GM12878 (cell line): ENCODE results near the gene GINM1. TPM values are rescaled to one million over a fixed set of nuclear protein-coding genes. Genes with fewer than 3 reads are reported as not detected.

ENCODE experiments used
- CBFB ChIP-seq: IDR thresholded peaks from 2 replicates; pipeline ENCODE4 v1.6.1; 2016; ENCODE audit warnings: antibody characterized with exemption, low read depth
- CHD2 ChIP-seq: IDR thresholded peaks from 2 replicates; pipeline ENCODE4 v1.6.1; 2011; ENCODE audit warnings: low read depth, low read length, improper control_type of control experiment, borderline replicate concordance
- KLF5 ChIP-seq: fragments of 450-650 bp; IDR thresholded peaks from 2 replicates; pipeline ENCODE4 v1.6.1; 2014; ENCODE audit warnings: mild to moderate bottlenecking; ENCODE audit not compliant: partially characterized antibody
- NRF1 ChIP-seq: conservative IDR thresholded peaks from 2 replicates; pipeline ENCODE4 v1.6.1; 2011; ENCODE audit warnings: mild to moderate bottlenecking, low read depth, low read length, improper control_type of control experiment
- RELB ChIP-seq: fragments of 450-650 bp; IDR thresholded peaks from 2 replicates; pipeline ENCODE4 v1.6.1; 2017; ENCODE audit warnings: low read depth, mild to moderate bottlenecking, moderate library complexity
- polyA plus RNA-seq, 11 experiments: library from polyadenylated mRNA; depleted of rRNA in 4 of 11; unstranded in 6 of 11; stranded (reverse) in 5 of 11; fragments of >200 nt; fragmentation: Nextera tagmentation in 4 of 11; fragmentation: Illumina TruSeq in 1 of 11; extraction: Ambion mirVana in 4 of 11; extraction: Trizol in 1 of 11; gene quantifications; 1 replicate in 1 of 11; 2 replicates in 10 of 11; pipeline versions ENCODE4 v1.2.1 to v1.2.3, GENCODE V29; 2011 to 2016; ENCODE audit warnings: inconsistent platforms in 2 of 11, missing spikeins in 2 of 11, low read depth in 1 of 11
- total RNA-seq, 4 experiments: library from RNA; depleted of rRNA in 3 of 4; stranded (reverse); fragments of >200 nt in 3 of 4; fragmentation: Illumina TruSeq in 1 of 4; extraction: Trizol in 1 of 4; gene quantifications; 2 replicates each; pipeline versions ENCODE4 v1.2.1 to v1.2.3, GENCODE V29; 2013 to 2021
- TF ChIP-seq, protein P1 (sequence below): fragments of 450-650 bp; IDR thresholded peaks from 2 replicates; pipeline ENCODE4 v1.6.1; 2016; ENCODE audit warnings: mild to moderate bottlenecking, moderate library complexity, borderline replicate concordance
- TF ChIP-seq, protein P2 (sequence below): IDR thresholded peaks from 2 replicates; pipeline ENCODE4 v1.6.1; 2012; ENCODE audit warnings: low read depth, low read length, improper control_type of control experiment

Gene GINM1
- total and polyA plus RNA-seq, 10 of the 15 experiments (the other 5 are each of a cell fraction or from before 2014, with no cell fraction given), result 10.6 to 38.1 (median 30.8) TPM

GRCh38 chr6:149565527-149566409 is at the start of gene GINM1 (continued):
- TF ChIP-seq, protein P1, sequence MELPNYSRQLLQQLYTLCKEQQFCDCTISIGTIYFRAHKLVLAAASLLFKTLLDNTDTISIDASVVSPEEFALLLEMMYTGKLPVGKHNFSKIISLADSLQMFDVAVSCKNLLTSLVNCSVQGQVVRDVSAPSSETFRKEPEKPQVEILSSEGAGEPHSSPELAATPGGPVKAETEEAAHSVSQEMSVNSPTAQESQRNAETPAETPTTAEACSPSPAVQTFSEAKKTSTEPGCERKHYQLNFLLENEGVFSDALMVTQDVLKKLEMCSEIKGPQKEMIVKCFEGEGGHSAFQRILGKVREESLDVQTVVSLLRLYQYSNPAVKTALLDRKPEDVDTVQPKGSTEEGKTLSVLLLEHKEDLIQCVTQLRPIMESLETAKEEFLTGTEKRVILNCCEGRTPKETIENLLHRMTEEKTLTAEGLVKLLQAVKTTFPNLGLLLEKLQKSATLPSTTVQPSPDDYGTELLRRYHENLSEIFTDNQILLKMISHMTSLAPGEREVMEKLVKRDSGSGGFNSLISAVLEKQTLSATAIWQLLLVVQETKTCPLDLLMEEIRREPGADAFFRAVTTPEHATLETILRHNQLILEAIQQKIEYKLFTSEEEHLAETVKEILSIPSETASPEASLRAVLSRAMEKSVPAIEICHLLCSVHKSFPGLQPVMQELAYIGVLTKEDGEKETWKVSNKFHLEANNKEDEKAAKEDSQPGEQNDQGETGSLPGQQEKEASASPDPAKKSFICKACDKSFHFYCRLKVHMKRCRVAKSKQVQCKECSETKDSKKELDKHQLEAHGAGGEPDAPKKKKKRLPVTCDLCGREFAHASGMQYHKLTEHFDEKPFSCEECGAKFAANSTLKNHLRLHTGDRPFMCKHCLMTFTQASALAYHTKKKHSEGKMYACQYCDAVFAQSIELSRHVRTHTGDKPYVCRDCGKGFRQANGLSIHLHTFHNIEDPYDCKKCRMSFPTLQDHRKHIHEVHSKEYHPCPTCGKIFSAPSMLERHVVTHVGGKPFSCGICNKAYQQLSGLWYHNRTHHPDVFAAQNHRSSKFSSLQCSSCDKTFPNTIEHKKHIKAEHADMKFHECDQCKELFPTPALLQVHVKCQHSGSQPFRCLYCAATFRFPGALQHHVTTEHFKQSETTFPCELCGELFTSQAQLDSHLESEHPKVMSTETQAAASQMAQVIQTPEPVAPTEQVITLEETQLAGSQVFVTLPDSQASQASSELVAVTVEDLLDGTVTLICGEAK, result no peak; the same call in 1 of the 2 replicates
- peak; percentile 69 for TF ChIP-seq NRF1
- TF ChIP-seq, protein P2, sequence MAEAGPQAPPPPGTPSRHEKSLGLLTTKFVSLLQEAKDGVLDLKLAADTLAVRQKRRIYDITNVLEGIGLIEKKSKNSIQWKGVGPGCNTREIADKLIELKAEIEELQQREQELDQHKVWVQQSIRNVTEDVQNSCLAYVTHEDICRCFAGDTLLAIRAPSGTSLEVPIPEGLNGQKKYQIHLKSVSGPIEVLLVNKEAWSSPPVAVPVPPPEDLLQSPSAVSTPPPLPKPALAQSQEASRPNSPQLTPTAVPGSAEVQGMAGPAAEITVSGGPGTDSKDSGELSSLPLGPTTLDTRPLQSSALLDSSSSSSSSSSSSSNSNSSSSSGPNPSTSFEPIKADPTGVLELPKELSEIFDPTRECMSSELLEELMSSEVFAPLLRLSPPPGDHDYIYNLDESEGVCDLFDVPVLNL, result no peak; the same call in 1 of the 2 replicates
- peak; percentile 54; the same call in 1 of the 2 replicates for TF ChIP-seq CHD2
- peak; percentile 67 for TF ChIP-seq RELB
- no peak for TF ChIP-seq KLF5
- peak; percentile 54; the same call in 1 of the 2 replicates for TF ChIP-seq CBFB
